ENCODE results near the gene RAD51B.
"Not testable (repeated sequence)": the region's sequence is repeated elsewhere in the genome, so short reads cannot be mapped to it uniquely, and the experiment has no call there.

Gene RAD51B

DNA sequence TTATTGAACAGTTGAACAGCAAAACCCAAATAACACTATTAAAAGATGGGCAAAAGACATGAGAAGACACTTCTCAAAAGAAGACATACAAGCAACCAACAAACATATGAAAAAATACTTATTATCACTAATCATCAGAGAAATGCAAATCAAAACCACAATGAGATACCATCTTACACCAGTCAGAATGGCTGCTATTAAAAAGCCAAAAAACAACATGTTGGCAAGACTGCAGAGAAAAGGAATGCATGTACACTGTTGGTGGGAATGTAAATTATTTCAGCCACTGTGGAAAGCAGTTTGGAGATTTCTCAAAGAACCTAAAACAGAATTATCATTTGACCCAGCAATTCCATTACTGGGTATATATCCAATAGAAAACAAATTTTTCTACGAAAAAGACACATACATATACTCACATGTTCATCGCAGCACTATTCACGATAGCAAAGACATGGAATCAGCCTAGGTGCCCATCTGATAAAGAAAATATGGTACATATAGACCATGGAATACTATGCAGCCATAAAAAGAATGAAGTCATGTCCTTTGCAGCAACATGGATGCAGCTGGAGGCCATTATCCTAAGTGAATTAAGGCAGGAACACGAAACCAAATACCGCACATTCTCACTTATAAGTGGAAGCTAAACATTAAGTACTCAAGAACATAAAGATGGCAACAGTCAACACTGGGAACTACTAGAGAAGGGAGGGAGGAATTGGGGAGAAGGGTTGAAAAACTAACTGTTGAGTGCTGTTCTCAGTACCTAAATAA lies 367.1 kb downstream of the RAD51B start:
- not testable (repeated sequence) for DNase-seq

DNA sequence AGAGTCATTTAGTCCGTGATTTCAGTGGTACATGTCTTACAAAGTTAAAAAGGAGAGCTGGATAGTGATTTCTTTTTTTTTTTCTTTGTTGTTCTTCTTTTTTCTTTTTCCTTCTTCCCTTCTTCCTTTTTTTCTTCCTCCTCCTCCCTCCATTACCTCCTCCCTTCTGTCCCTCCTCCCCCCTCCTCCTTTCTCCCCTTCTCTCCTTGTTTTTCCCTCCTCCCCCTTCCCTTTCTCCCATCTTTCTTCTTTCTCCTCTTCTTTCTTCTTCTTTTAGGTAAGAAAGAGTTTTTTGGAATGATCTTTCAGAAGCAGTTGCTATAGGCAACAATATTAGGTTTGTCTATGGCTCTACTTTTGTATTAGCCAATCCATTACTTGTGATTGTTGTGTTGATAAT lies 368.6 kb downstream of the RAD51B start:
- no peak for DNase-seq

DNA sequence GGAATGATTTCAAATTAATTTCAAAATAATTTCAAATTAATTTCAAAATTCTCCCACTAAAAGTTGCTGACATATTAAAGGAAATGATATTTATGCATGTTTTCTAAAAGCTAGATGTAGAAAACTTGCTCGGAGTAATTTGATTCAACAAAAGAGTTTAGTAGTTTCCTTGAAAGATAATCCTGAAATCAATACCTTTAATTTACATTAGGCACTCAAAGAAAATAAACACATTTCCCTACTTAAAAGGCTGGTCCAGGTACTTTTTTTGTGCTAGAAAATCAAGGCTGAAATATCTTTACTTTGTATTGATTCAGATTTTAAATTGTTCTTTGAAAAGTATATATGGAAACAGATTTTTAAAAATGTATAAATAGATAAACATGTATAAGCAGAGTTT lies 370.5 kb downstream of the RAD51B start:
- DNase-seq, result no peak

DNA sequence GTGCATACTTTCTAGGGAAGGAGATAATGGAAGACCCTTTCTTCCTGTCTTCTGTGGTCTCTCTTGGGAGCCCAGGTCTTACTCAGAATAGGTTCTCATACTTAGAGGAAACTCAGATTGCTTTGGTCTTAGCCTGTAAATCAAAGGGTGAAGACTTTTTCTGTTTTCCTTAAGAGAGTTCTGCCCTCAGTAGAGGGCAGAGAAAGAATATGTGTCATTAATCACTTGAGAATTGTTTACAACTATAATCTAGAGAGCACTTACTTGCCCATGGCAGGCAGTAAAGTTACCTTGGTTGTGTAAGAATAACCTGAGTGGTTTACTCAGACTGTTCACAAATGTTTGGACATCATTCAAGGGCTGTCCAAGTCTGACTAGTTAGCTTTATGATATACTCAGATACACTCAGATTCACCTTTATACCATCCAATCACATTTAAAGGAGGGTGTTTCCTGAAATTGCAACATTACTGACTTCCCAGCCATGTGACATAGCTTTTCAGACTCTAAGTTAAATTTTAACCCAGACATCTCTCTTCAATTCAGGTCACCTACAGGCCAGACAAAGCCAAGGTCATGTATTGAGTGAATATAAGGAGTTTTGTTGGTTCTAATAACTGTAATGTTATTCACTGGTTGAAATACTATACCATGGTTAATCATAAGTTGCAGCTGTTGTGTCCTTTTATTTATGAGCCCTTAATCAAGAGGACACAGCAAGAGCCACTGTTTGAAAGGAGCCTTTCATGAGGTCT lies 372.2 kb downstream of the RAD51B start:
- DNase-seq, result no peak

DNA sequence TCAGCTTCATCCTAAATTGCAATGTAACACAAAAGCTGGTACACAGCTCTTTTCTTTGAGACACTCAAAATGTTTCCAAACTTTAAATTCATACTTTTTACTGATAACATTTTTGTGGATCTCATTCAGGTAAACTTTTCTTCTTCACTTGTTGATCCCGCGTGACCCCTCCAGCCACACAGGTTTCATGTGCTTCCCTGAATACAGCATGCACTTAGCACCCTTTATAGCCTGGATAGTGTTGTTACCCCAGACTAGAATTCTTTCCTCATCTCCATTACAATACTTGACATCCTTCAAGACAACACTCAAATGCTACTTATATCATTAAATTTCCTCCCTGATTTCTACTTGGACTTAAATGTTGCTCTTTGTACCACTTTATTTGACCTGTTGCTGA lies 373.4 kb downstream of the RAD51B start:
- DNase-seq, result no peak

DNA sequence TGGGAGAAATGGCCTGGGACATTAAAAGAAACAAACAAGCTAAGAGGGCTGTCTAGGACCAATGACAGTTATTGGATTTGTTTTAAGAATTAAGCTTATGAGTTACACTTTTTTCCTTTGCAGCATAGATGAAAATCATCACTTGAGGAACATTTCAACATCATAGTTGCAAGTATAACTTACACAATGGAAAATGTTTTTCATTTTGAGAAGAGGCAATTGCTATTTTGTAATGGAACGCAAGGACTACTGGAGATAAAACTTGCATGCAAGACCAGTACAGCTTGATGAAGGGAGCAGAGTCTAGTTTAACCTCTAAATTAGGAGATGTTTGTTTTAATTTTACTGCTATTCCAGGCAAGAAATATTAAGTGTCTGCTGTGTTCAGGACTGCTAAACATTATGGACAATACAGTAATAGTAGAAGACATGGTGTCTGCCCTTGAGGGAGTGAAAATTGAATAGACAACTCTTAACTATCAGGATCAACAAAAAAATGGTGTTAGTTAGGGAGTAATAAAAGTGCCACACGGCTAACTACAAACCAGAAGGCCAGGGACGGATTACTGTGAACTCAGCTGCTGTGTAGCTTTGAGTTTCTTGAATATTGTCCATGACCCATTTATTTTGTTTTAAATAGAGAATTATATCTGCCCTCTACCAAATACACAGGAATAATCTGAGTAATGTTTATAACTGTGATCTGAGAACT lies 374.5 kb downstream of the RAD51B start:
- DNase-seq, result no peak

DNA sequence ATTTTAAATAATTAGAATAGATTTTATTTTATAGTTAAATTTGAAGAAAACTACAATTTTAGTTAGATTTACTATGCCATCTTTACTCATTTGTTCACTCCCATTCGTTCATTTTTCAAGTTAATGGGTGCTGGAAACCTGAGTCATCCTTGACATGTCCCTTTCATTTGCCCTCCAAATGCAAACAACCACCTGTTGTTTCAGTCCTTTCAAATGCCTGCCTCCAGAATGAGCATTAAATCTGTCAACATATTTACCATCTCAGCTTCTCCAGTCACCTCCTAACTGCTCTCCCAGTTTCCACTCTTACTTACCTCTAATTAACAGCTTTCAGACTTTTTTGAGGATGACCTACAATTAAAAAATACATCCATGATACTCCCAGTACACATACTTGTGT lies 375.5 kb downstream of the RAD51B start:
- DNase-seq, result no peak

DNA sequence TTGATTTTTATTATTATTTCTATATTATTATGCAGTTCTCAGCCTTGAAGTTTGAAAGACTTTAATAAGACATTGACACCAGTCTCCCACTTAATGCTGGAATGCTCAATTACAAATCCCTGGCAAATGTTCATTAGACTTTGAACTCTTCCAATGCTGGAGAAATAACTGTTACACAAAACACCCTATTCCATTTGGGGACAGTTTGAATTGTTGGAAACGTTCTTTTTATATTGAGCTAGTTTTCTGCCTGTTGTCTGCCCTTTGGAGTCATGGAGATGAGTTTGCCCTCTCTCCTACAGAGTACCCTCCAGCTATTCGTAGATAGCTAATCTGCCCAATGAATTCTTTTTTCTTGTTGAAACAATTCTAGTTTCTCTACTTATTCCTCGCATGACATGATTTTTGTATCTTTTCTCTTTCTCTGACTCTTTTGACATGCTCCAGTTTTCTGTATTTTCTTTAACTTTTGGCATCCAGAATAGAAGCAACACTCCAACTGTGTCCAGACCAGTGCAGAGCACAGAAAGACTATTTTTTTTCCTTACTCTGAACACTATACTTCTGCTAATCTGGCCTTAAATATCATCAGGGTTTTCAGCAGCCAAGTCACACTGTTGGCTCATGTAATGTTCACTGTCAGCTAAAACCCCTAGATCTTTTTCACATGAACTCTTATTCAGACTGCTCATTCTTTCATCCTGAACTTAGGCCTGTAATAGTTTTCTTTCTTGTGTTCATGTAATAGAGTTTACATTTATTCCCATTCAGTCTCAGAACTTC lies 379.3 kb downstream of the RAD51B start:
- no peak for DNase-seq

DNA sequence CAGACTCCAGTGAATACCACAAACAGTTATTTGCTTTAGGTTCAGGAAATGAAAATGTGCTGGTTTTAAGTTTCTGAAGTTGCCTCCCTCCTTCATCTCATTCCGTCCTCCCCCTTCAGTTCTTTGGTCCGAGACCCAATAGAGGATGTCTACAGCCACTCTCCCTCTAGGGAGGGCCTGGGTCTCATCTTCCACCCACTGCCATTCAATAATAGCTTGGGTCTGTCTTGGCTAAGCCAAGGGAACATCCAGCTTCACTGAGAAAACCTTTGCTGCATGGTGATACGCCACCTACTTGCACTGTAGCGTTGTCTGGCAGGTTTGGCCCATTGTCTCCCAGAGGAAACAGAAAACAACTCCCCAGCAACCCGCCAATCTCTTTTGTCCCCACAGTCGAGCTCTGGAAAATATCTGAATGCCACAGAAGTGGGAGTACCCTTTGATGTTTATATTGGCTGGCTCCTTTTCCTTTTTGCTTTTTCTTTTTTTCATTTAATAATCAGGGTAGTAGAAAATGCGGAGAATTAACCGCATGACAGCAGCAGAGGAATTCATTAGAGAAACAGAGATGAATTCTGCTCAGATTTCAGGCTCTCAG lies 380.1 kb downstream of the RAD51B start:
- DNase-seq, result no peak

DNA sequence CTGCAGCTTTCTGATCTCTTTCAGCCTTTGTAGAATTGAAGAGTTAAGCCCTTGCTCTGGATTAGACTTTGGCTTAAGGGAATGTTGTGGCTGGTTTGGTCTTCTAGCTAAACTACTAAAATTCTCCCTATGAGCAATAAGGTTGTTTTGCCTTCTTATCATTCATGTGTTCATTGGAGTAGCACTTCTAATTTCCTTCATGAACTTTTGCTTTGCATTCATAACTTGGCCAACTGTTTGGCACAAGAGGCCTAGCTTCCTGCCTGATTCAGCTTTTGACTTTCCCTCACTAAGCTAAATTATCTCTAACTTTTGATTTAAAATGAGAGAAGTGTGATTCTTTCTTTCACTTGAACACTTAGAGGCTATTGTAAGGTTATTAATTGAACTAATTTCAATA lies 384.3 kb downstream of the RAD51B start:
- DNase-seq, result no peak

DNA sequence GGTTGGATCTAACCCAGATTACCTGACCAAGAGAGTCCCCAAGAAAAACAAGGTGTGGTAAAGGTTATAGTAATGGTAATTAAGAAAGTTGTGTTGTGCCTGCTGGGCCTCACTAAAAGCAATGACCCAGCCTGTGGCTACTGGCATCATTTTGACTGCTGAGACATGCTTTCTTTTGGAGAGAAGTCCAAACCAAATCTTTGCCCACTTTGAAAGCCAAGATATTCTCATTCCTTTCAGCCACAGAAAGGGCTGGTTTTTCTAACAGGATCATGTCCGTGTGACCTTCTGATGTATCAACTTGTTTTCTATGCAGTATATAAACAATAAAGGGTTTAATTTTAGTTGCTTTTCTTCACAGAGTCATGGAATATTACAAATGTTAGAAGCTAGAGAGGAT lies 388.6 kb downstream of the RAD51B start:
- no peak for DNase-seq

DNA sequence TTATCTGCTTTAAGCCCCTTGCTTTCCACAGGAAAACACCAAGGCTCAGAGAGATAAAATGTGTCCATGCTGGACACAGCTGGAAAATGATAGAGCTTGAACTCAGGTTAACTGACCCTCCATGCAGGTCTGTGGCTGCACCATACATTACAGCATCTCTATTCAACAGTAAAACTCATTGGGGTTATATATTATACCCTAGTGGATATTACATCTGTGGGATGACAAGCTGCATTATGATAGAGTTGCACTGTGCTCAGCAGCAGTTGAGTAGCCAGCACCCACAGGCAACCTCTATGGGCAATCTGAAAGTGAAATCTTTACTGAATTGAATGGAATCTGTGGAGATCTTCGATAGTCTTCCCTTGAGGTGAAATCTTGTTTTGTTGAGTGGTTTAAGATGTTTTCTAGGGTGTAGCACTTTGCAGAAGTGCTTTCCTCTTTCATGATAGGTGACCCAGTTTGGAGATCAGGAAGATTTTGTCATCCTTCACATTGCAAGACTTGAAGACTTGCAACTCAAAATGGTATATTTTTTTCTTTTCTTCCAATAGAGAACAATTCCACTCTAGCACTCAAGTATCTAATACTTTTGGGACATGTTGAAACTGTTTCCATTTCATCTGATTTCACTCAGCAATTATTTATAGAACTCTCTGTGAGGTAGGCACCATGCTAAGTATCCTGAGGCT lies 389.2 kb downstream of the RAD51B start:
- no peak for DNase-seq

DNA sequence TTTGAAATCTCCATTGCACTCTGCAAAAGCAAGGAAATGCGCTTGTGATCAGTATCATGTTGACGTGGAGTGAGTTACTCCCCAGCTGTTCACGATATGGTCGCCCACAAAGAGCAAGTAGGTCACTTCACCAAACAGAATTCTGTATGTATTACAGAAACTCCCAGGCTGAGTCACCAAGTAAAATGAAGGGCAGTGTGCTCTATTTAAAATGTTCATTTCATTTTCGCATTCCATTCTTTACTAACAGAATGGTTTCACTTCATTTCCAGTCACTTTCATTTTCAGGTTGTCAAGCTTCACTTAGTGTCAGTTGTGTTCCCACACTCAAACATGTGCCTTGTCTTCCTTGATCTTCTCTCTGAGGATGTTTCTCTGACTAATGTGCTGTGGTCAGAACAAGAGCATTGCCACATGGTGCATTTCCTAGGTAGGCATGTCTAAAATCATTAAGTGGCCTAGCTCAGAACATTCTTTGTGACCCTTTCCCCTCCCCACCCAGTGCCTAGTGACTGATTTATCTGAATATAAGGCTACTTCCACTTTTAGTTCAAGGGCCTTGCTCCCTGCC lies 391.2 kb downstream of the RAD51B start:
- no peak for DNase-seq

DNA sequence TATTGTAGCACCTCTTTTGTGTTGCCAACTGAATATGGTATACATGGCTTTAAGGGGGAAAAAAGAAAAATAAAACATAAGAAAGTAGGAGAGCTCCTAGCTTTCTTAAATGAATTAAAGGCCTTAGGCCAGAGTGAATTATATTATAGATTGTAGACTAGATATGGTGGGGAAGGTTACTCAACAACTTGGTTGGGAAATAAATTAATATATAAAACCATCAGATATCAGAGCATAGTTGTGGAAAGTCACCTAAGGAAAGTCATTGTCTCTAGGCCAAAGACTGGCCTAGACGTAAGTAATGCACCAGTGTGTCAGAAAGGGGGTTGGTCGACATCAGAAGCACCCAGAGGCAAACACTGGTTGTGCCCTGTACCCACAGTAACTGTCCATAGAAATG lies 391.8 kb downstream of the RAD51B start:
- DNase-seq, result no peak

DNA sequence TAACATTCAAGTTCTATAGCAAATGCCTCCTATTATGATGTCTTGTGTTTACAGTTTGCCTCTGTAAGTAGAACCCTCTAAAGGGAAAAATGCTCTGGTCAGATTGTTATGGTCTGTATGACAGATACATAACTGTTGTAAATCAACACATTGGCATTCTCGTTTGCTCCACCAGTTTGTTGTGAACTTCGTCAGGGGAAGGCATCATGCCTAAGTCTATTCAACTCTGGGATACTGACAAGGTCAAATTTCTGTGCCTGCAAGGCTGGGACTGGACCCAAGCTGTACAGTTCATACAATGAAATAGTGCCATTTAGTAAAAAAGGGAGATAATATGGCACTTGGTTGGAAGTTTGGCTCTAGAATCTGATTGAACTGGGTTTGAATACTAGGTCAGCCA lies 392.3 kb downstream of the RAD51B start:
- DNase-seq, result no peak

DNA sequence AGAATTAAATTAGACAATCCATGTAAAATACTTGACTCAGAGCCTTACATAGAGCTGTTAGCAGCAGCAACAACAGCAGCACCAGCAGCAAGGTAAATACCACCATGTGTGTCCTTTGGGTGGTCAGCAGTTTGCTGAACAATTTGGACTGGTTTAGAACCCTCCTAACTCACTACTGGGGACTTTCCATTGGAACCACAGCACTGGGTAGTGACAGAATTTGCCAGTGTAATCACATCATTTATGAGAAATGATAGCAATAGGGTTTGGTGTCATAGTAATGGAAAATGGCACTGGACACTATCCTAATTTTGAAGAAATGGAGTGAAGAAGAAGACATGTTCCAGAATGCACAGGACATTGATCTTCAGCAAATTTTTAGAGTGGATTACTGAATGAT lies 392.8 kb downstream of the RAD51B start:
- no peak for DNase-seq

DNA sequence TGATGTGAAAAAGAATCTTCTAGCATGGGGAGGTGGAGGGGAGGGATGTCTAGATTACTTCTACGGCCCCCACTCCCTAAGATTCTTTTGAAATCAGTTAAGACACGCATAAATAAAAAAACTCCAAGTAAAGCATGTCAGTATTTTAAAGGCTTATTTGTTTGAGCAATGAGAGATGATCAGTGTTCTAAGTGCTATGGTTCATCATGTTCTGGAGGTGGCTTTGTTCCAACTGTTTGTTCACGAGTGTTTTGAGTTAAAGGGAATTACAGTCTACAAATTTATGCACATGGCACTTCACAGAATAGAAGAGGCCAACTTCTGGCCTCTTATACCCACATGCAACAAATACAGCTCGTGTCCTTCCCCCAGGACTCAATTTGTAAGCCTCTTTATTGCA lies 394.9 kb downstream of the RAD51B start:
- no peak for DNase-seq

DNA sequence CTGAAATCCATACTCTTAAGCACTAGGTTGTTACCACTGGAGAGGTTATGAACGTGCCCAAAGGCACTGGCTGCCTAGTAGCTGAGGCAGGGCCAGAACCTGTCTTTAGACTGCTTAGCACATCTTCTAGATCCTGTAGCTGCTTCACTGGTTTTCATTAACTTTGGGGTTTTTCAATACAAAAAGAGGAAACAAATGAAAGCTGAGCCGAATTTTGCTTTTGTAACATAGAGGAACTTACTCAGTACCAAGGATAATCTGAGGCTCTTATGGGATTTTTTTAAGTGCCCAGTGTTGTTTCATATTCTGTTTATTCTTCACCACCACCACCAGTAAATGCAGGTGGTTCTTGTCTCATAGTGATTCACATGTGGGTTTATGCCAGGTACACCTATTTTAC lies 396.1 kb downstream of the RAD51B start:
- DNase-seq, result no peak

DNA sequence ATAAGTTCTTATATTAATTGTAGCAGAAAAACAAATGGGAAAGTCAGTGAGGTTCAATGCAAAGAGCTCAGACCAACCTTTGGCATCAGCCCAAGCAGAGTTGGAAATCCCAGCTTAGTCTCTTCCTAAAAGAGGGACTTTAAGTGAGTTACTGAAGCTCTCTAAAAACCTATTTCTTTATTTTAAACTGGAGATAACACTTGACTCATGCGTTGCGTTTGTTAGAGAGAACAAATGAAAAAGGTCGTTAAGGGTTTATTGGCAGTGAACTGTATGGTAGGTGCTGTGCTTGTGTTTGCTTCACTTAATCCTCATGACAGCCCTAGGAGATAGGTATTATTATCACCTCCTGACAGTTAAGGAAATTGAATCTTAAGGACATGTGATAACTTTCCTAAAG lies 396.5 kb downstream of the RAD51B start:
- no peak for DNase-seq

DNA sequence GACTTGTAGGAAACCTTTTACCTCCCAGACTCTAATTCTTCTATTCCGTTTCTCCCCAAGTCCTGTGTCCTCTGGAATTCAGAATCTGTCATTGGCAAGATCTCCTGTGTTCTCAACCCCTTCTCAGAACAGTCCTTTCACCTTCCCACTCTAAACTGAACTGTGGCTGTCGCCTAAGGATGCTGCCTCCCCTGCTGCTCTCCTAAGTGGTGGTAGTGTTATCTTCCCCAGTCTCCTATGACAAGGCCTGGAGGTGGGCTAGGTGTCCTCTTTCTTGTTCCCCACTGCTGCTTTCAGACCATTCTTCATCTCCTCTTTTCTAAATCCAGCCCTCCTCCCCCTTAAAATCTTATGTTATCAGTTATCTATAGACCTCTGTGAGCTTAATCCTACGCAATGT lies 397.4 kb downstream of the RAD51B start:
- DNase-seq, result no peak

DNA sequence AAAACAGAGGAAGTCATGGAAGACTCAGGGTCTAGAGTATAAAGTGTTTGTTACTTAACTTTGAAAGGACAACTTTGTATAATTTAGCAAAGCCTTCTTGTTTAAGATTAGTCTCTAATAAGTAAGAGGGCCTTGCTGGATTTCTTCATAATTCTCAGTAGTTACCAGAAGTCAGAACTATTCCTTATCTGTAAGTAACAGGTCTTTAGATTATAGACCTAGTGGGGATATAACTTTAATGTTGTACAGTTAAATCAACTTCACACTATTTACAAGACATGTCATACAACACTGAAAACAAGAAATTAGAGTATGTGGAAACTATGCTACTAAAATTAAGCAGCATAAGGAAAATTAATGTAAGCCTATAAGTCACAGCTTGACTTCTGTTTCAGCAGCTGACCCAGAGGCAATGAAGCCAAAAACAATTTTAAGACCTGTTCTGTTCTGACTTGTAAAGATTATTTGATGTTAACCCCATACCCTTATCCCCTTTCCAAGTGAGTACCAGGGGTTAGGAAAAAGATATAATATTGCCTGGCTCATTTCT lies 398.3 kb downstream of the RAD51B start:
- DNase-seq, result no peak

All from NCI-H526 treated with DMSO at 0.1 percent for 48 hours (cell line).